DMS153 treated with DMSO at 0.1 percent for 48 hours (cell line): Measurements from ENCODE around the gene NCOA6.

Source experiments
- DNase-seq: peaks from one replicate; lab custom pipeline; 2025; ENCODE audit not compliant: unreplicated experiment; lab: John Stamatoyannopoulos, UW

Gene NCOA6

DNA sequence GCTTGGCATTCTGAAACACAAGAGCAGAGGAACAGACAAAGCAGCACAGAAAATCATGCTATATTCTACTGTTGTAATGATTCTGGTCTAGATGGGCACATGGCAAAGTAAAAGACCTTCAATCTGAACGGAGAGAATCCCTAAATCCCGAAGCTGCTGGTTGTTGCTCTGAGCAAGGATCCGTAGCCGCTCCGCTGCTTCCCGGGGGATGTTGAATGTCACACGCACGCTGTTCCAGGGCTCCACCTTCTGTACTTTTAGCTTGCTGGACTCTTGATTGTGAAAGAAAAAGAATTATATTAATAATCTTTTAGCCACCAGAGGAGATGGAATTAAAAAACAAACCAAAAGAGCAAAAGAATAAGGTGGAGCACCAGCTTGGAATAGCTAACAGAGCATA is 49.3 kb downstream of the NCOA6 start:
- DNase-seq: no peak

- DNase-seq: no peak
Observed at GRCh38 chr20:34774886-34775285, 50.6 kb downstream of the NCOA6 start.

DNA sequence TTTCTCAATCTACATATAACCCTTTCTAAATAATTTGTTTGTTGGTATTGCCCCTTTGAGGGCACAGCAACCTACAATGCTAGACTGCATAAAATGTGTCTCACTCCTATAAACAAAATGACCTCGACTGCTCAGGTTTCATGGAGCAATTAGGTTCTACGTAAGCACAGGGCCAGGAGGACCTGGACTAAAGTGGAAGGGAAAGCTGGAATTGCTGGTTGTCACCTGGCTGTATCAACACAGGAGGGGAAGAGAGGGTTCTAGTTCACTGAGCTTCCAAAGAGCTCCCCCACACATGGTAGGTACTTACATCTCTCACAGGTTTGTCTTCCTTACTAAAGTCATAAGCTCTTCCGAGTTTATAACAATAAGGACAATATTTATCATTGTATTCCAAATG is 51.0 kb downstream of the NCOA6 start:
- no peak for DNase-seq

- no peak for DNase-seq
Observed at GRCh38 chr20:34773726-34774125, 51.7 kb downstream of the NCOA6 start.

DNA sequence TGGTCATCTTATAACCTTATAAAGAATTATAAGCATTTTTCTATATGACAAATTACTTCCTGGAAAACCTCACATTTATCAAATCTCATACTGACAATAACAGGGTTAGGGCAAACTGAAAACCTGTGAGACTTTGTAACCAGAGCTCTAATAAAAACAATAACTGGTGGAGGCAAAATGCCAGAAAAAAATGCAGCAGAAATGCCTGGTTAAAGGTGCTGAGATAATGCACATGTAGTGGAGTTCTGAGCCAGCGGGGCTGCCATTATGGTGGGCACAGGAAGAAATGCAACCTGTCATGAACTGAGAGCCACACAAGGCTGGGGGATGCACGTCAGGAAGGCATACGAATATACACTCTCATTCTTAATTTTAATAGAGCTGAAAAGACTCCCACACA is 53.0 kb downstream of the NCOA6 start:
- no peak for DNase-seq

GRCh38 chr20:34771680-34772081 is 53.8 kb downstream of the NCOA6 start:
- DNase-seq: no peak

DNA sequence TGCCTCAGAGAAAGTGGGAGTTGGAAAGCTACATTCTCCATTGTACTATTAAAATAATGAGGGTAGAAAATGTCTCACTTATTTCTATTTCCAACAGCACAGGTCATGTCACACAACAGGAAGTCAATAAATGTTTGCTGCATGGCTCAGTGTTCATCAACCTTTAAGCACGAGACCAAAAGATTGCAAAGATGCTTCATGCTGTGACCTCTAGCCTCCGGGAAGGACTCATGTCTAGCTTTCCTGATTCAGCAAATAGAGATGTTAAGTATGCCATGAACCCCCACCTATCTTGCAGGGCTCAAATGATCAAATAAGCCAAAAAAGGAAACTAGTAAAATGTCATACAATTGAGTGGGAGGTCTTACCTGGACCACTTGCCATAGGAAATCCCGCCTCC is 57.4 kb downstream of the NCOA6 start:
- DNase-seq: no peak

DNA sequence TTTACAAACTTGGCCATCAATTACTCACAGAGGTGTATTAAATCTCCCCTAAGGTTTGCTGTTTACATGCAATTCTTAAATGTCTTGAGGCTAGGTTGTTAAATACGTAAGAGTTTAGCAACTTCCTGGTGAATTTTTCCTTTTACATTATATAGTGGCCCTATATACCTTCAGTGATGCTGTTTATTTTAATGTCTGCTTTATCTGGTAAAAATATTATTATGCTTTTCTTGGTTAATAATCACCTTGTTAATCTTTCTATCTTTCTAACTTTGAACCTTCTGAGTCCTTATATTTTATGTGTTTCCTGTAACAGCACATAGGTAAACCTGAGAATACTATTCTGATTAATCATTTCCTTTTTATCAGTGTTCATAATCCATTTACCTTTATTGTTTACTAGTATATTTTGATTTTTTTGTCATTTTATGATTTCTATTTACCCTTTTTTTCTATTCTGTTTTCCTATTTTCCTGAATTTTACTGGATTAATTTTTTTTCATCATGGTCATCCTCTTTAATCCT is 63.4 kb downstream of the NCOA6 start:
- DNase-seq: no peak

DNA sequence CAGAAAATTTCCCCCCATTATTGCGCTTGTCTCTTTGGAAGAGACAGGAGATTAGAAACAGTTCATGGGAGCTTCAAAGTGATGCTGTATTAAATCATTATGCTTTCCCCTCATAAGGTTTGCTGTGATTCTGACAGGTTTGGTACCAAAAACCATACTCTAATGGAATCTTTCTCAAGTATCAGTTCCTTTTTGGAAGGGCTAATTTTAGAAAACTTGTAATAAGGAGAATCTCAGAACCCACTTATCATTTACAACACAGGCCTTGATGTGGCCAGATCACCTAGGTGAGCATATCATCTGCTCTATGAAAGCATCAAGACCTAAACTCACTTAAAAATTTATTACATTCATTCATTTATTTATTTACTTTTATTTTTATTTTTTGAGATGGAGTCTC is 70.1 kb downstream of the NCOA6 start:
- DNase-seq: no peak

- DNase-seq: no peak
Observed at GRCh38 chr20:34754611-34755010, 70.8 kb downstream of the NCOA6 start.

DNA sequence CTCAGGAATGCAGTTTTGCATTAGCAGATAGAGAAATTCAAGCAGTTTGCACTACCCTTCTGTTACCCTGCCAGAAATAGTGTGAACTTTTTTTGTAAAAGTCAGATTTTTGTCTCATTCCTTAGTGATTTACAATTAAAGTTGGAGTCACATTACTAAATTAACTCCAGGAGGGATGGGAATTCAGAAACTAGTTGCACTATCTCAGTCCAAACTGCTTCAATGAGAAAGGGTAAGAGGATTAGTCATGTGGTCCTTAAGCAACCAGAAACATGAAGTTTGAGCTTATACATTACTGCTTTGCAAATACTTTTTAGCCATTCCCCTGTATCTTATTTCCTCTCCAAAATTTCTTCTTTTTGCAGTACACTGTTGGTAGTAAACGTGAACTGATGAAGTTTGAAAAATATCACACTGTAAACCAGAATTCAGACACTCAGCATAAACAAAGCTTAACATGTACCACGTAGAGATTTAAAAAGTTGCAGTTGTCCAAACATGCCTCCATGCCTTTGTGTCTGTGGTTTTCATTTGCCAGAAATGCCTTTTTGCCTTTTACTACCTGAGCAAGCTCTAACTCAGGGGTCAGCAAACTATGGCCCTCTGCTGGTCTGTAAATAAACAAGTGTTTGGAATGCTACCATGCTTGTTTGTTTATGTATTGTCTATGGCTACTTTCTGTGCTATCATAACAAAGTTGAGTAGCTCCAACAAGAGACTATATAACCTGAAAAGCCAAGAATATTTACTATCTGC is 71.6 kb downstream of the NCOA6 start:
- DNase-seq: no peak

GRCh38 chr20:34751453-34751852 is 74.0 kb downstream of the NCOA6 start:
- no peak for DNase-seq

DNA sequence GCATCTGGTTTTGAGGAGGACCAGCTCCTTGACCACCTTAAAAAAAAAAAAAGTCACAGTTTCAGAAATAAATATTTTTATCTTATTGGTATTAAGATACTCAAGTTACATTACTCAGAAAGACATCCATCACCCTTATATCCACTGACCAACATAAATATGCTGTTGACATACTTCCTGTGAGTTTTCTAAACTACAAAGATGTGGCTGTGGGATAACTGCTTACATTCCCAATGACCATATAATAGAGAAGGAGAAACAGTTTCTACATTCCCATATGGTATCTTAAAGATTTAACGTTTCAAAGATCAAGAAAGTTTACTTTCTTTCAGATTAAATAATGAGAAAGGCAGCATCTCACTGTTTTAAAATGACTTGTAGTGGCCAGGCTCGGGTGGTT is 75.0 kb downstream of the NCOA6 start:
- DNase-seq: no peak

GRCh38 chr20:34748709-34749108 is 76.7 kb downstream of the NCOA6 start:
- DNase-seq: no peak

GRCh38 chr20:34747479-34747878 is 78.0 kb downstream of the NCOA6 start:
- no peak for DNase-seq

DNA sequence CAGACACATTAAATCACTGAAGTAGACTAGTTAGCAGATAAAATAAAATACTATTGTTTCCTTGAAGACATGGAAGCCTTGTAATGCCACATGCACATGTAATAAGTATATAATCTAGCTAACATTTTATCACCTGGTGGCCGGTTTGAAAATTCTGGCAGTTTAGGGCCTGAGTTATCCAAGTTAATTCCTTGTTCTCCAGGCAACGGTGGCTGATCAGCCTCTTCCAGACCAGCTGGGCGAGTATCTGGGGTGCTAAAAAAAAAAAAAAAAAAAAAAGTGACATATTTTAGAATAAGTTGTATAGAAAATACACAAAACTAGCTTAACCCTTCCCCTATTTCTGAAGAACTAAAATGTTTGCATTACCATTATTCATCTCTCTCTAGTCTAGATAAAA is 78.8 kb downstream of the NCOA6 start:
- DNase-seq: no peak

DNA sequence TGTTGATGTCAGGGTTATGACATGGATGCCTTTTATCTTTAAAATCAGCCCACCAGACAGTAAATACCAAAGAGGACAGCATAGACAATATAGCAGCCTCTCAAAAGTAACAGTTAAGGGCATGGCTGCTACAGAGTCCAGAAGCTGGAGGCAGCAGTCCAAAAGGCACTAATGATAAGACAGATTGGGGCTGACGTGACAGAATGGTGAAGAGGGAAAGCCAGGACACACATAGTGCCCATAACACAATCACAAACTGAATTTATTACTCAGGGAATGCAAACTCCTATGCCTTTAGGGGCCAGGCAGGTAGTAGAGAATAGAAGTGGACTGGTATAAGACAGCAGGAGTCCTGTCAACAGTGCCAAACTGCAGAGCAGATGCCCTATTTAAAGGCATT is 80.6 kb downstream of the NCOA6 start:
- DNase-seq: no peak

DNA sequence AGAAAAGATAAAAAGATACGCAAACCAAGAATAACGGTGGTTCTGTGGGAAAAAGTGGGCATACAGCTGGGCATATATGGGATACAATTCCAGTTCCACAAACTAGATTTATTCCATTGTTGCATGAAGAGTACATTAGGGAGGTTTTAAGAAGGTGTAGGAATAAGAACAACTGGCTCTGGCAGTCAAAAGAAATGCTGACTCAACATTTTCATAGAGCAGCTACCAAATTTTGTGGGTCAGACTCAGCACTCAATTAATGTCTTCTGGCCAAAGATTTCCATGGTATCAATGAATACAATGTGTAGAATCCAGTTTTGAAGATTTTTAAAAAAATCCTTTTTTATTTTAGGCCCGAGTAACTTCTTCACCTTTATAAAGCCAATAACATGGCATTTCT is 81.1 kb downstream of the NCOA6 start:
- no peak for DNase-seq

DNA sequence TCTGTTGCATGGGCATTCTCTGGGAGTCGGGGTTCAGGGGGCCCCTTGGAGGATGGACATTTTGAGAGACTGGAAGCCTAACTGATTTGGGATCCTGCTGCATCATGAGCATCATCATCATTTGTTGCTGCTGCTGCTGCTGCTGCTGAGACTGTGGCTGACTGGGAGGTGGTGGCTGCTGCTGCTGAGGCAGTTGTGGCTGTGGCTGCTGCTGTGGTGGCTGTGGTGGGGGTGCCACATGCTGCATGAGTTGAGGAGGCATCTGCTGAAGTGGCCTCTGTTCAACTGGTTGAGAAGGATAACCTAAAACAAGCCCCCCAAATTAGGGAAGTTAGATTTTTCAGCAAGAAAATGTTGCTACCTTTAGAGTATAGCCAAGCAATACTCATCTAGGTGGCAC is 82.4 kb downstream of the NCOA6 start:
- DNase-seq: no peak

DNA sequence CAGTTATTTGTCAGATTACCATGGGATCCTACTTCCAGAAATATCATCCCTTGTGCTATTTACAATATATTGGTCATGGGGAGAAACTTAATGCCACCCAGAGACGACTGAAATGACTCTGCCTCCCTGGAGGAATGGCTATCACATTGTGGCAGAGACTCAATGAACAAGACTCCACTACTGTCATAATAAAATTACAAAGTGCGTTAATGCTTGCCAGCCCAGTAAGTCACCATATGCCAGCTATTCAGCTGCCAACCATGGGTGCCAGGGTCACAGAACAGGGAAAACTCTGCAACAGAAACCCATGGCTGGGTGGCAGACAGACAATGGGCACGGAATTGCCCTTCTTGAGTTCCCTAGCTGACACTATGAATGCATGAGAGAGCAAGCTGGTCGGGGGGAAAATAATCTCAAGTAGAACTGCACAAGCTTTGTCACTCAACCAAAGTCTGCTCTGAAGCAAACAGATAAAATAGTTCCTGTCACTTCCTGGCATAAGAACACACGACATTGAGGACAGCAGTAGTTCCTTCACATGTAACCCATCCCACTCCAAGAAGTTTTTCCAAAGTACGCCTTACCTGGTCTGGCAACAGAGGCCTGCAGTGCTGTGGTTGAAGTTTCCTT is 89.2 kb downstream of the NCOA6 start:
- no peak for DNase-seq

- no peak for DNase-seq
Observed at GRCh38 chr20:34732523-34732922, 92.9 kb downstream of the NCOA6 start.

GRCh38 chr20:34729416-34729815 is 96.0 kb downstream of the NCOA6 start:
- no peak for DNase-seq

DNA sequence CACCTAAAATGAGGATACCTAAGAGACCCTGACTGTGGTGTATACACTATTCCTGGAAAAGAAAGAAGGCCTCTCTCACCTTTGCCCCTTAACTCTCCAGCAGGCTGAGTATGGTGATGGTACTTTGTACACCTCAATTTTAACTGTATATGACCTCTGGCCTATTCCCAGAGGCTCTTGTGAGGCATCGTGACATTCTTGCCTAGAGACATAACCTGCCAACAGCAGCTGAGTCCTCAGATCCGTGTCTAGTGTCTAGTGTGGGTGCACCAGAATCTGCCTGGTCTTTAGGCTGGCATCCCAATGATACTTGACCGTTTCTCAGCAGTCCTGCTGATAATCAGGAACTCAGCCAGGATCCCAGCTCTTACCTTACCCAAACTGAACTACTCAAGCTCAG is 101.3 kb downstream of the NCOA6 start:
- DNase-seq: no peak
